IPS-18a (cell line): ENCODE data around the gene SDCCAG8.

Experiments used
- H3K27ac ChIP-seq: one replicate; pipeline ENCODE4 v1.5.1; 2013; ENCODE audit warnings: low read length
- H3K27me3 ChIP-seq: one replicate; pipeline ENCODE4 v1.6.1; 2013; ENCODE audit warnings: mild to moderate bottlenecking, low read length; ENCODE audit not compliant: control insufficient read depth, insufficient read depth
- H3K36me3 ChIP-seq: one replicate; pipeline ENCODE4 v1.6.1; 2013; ENCODE audit warnings: low read depth, low read length; ENCODE audit not compliant: control insufficient read depth
- H3K4me1 ChIP-seq: one replicate; pipeline ENCODE4 v1.6.1; 2013; ENCODE audit warnings: low read depth, low read length; ENCODE audit not compliant: control insufficient read depth
- H3K4me3 ChIP-seq: one replicate; pipeline ENCODE4 v1.5.1; 2013; ENCODE audit warnings: low read length
- H3K9ac ChIP-seq: one replicate; pipeline ENCODE4 v1.6.1; 2013; ENCODE audit warnings: mild to moderate bottlenecking, low read length, moderate library complexity
- H3K9me3 ChIP-seq: one replicate; pipeline ENCODE4 v1.6.1; 2013; ENCODE audit warnings: low read depth, low read length; ENCODE audit not compliant: control insufficient read depth

Gene SDCCAG8

GRCh38 chr1:243288062-243288461 is 32.2 kb downstream of the SDCCAG8 start:
- Histone ChIP-seq H3K27ac (no peak overlapping the region), H3K4me1 (peaks cover 8% of the 10 kb centered on the region), H3K4me3 (no peak overlapping the region), H3K9me3 (no peaks in the 10 kb centered on the region), H3K27me3 (no peaks in the 10 kb centered on the region), H3K9ac (no peak overlapping the region), H3K36me3 (no peaks in the 10 kb centered on the region)

- Histone ChIP-seq H3K27me3 (no peaks in the 10 kb centered on the region), H3K9ac (no peak overlapping the region), H3K27ac (no peak overlapping the region), H3K4me1 (peaks cover 3% of the 10 kb centered on the region), H3K4me3 (no peak overlapping the region), H3K9me3 (no peaks in the 10 kb centered on the region), H3K36me3 (no peaks in the 10 kb centered on the region)
These were observed 35.5 kb downstream of the SDCCAG8 start for GRCh38 chr1:243291292-243291691.

GRCh38 chr1:243292117-243292516 is 36.3 kb downstream of the SDCCAG8 start:
- Histone ChIP-seq H3K9me3 (no peaks in the 10 kb centered on the region), H3K9ac (no peak overlapping the region), H3K27ac (no peak overlapping the region), H3K4me1 (peaks cover 3% of the 10 kb centered on the region), H3K27me3 (no peaks in the 10 kb centered on the region), H3K4me3 (no peak overlapping the region), H3K36me3 (no peaks in the 10 kb centered on the region)

- Histone ChIP-seq H3K4me1 (peaks cover 3% of the 10 kb centered on the region), H3K36me3 (no peaks in the 10 kb centered on the region), H3K27ac (no peak overlapping the region), H3K27me3 (no peaks in the 10 kb centered on the region), H3K9me3 (no peaks in the 10 kb centered on the region), H3K9ac (no peak overlapping the region), H3K4me3 (no peak overlapping the region)
These were observed 38.3 kb downstream of the SDCCAG8 start for GRCh38 chr1:243293941-243294722.

GRCh38 chr1:243294723-243295121 is 38.9 kb downstream of the SDCCAG8 start:
- no peak overlapping the region for H3K27ac ChIP-seq
- H3K4me1 ChIP-seq, result peaks cover 3% of the 10 kb centered on the region
- H3K36me3 ChIP-seq, result no peaks in the 10 kb centered on the region
- H3K27me3 ChIP-seq, result no peaks in the 10 kb centered on the region
- no peak overlapping the region for H3K9ac ChIP-seq
- H3K4me3 ChIP-seq, result no peak overlapping the region
- H3K9me3 ChIP-seq, result no peaks in the 10 kb centered on the region

- H3K27me3 ChIP-seq, result no peaks in the 10 kb centered on the region
- H3K4me3 ChIP-seq, result no peak overlapping the region
- H3K27ac ChIP-seq, result no peak overlapping the region
- no peak overlapping the region for H3K9ac ChIP-seq
- no peaks in the 10 kb centered on the region for H3K4me1 ChIP-seq
- H3K36me3 ChIP-seq, result no peaks in the 10 kb centered on the region
- no peaks in the 10 kb centered on the region for H3K9me3 ChIP-seq
These were observed 43.2 kb downstream of the SDCCAG8 start for GRCh38 chr1:243299069-243299468.

GRCh38 chr1:243301059-243301458 is 45.2 kb downstream of the SDCCAG8 start:
- Histone ChIP-seq H3K9me3 (no peaks in the 10 kb centered on the region), H3K36me3 (no peaks in the 10 kb centered on the region), H3K27me3 (no peaks in the 10 kb centered on the region), H3K9ac (no peak overlapping the region), H3K4me3 (no peak overlapping the region), H3K4me1 (no peaks in the 10 kb centered on the region), H3K27ac (no peak overlapping the region)

- no peaks in the 10 kb centered on the region for H3K27me3 ChIP-seq
These were observed 56.0 kb downstream of the SDCCAG8 start for GRCh38 chr1:243311809-243312208.

GRCh38 chr1:243312952-243313634 is 57.3 kb downstream of the SDCCAG8 start:
- H3K4me1 ChIP-seq, result peaks cover 24% of the 10 kb centered on the region
- H3K27me3 ChIP-seq, result no peaks in the 10 kb centered on the region
- no peak overlapping the region for H3K4me3 ChIP-seq
- no peak overlapping the region for H3K27ac ChIP-seq
- no peak overlapping the region for H3K9ac ChIP-seq
- H3K9me3 ChIP-seq, result no peaks in the 10 kb centered on the region
- no peaks in the 10 kb centered on the region for H3K36me3 ChIP-seq

More at GRCh38 chr1:243311809-243312208, 56.0 kb downstream of the SDCCAG8 start:
- Histone ChIP-seq H3K9ac (no peak overlapping the region), H3K36me3 (no peaks in the 10 kb centered on the region), H3K4me1 (peaks cover 30% of the 10 kb centered on the region), H3K9me3 (no peaks in the 10 kb centered on the region), H3K27ac (no peak overlapping the region), H3K4me3 (no peak overlapping the region)

- no peak overlapping the region for H3K9ac ChIP-seq
- no peak overlapping the region for H3K27ac ChIP-seq
- H3K27me3 ChIP-seq, result no peaks in the 10 kb centered on the region
- H3K4me1 ChIP-seq, result peaks cover 22% of the 10 kb centered on the region
- no peaks in the 10 kb centered on the region for H3K9me3 ChIP-seq
- H3K4me3 ChIP-seq, result no peak overlapping the region
- H3K36me3 ChIP-seq, result no peaks in the 10 kb centered on the region
These were observed 58.0 kb downstream of the SDCCAG8 start for GRCh38 chr1:243313635-243314536.

GRCh38 chr1:243315455-243315854 is 59.6 kb downstream of the SDCCAG8 start:
- H3K27ac ChIP-seq, result no peak overlapping the region
- H3K36me3 ChIP-seq, result no peaks in the 10 kb centered on the region
- peaks cover 22% of the 10 kb centered on the region for H3K4me1 ChIP-seq
- H3K27me3 ChIP-seq, result no peaks in the 10 kb centered on the region
- H3K4me3 ChIP-seq, result no peak overlapping the region
- no peaks in the 10 kb centered on the region for H3K9me3 ChIP-seq
- H3K9ac ChIP-seq, result no peak overlapping the region
